AG09319 (cell line): ENCODE results near the gene ZNF727.
"Not testable (repeated sequence)": the region's sequence is repeated elsewhere in the genome, so short reads cannot be mapped to it uniquely, and the experiment has no call there.

ENCODE experiments used
- DNase-seq: peaks from one replicate; pipeline ENCODE4 v3.0.0-alpha.2; 2010; ENCODE audit warnings: low read depth; ENCODE audit errors: extremely low read depth
- TF ChIP-seq, protein P1 (sequence below): IDR thresholded peaks from 2 replicates; pipeline ENCODE4 v1.5.1; 2011; ENCODE audit warnings: low read depth, mild to moderate bottlenecking, inconsistent platforms, low read length, moderate library complexity

ZNF727 gene

DNA sequence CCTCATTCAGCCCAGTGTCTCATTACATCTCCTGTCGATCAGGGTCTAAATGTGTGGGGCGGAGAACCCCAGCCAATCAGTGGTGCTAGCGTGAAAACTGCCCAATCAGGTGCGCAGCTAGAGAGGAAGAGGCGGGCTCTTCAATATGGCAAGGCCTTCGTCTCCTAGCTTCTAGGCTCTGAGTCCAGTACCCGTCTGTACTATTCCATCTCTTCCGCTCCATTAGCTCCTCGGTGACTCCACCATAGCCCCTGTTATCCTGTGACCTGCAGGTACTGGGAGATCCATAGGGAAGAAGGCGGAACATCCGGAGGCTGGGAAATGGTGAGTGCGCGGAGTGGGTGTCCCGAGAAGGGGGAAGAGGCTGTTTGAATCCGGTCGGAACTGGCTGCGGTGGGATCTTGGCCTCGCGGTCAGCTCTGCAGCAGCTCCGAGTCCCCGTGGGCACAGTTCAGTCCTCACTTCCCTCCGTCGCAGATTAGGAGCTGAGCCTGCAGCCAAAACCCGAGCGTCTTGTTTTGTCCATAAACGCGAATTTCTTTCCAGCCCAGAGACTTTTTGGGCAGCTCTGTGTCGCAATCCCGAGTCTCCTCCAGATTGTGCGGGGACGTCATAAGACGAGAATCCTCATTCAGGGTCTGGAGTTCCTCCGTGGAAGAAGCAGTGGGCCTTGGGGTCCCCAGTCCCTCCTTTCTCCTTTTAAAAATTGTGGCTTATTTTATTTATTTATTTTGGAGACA, at the start of gene ZNF727:
ZNF727 (plus strand) TSS at position 134 of the 740 bp plus-strand sequence; CDS start at position 322, 188 bp downstream.
- TF ChIP-seq, protein P1, sequence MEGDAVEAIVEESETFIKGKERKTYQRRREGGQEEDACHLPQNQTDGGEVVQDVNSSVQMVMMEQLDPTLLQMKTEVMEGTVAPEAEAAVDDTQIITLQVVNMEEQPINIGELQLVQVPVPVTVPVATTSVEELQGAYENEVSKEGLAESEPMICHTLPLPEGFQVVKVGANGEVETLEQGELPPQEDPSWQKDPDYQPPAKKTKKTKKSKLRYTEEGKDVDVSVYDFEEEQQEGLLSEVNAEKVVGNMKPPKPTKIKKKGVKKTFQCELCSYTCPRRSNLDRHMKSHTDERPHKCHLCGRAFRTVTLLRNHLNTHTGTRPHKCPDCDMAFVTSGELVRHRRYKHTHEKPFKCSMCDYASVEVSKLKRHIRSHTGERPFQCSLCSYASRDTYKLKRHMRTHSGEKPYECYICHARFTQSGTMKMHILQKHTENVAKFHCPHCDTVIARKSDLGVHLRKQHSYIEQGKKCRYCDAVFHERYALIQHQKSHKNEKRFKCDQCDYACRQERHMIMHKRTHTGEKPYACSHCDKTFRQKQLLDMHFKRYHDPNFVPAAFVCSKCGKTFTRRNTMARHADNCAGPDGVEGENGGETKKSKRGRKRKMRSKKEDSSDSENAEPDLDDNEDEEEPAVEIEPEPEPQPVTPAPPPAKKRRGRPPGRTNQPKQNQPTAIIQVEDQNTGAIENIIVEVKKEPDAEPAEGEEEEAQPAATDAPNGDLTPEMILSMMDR, result no peak
- no peak for DNase-seq

DNA sequence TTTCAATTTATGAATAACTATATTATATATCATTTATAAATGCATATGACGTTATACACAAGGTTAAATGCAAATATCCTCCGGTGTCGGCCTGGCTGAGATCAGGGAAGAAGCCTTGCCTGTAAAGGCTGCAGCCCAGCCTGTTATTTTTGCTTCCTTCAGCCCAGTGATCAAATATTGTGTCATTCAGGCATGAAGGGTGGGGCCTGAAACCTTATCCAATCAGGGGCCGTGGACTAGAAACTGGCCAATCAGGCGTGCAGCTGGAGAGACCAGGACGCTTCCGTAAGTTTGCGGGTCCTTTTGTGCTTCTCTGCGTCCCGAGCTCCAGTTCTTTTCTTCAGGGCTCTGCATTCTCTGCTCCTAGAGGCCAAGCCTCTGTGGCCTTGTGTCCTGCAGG, 46.7 kb upstream of the ZNF727 start, which contains the start of gene ZNF722:
ZNF722 (plus strand) TSS at position 301 of the 400 bp plus-strand sequence. CDS start 113 bp downstream, outside the sequence.
- TF ChIP-seq, protein P1, result no peak
- DNase-seq, result no peak

DNA sequence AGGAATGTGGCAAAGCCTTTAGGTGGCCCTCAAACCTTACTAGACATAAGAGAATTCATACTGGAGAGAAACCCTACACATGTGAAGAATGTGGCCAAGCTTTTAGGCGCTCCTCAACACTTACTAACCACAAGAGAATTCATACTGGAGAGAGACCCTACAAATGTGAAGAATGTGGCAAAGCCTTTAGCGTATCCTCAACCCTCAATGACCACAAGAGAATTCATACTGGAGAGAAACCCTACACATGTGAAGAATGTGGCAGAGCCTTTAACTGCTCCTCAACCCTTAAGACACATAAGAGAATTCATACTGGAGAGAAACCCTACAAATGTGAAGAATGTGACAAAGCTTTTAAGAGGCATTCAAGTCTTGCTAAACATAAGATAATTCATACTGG, 29.7 kb upstream of the ZNF727 start:
- DNase-seq, result not testable (repeated sequence)

DNA sequence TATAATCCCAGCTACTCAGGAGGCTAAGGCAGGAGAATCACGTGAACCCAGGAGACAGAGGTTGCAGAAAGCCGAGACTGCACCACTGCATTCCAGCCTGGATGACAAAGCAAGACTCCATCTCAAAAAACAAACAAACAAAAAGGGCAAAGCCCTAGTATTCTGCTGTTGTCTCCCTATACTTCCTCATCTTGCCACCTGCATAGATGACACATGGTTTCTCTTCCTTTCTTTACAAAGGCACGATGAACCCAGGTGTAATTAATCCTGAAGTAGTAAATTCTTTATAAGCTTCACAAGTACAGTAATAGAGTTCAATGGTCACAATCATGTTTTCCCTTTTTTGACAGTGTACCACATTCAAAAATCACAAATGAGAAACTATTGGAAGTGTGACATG, 9.8 kb upstream of the ZNF727 start:
- TF ChIP-seq, protein P1, result no peak
- DNase-seq, result no peak

DNA sequence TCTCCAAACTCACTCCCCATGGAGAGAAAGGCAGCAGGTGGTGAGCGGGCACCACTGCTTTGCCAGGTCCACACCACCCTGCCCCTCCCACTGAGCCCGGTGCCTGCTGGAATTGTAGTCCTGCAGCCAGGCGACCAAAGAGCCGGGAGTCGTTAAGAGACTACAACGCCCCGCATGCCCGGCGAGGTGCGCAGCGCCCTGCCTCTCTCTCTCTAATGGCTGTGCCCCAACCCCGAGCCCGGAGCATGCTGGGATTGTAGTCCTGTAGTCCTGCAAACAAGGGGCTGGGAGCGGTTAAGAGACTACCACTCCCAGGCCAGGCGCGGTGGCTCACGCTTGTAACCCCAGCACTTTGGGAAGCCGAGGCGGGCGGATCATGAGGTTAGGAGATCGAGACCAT, 8.1 kb upstream of the ZNF727 start:
- DNase-seq, result no peak
- TF ChIP-seq, protein P1, result no peak

DNA sequence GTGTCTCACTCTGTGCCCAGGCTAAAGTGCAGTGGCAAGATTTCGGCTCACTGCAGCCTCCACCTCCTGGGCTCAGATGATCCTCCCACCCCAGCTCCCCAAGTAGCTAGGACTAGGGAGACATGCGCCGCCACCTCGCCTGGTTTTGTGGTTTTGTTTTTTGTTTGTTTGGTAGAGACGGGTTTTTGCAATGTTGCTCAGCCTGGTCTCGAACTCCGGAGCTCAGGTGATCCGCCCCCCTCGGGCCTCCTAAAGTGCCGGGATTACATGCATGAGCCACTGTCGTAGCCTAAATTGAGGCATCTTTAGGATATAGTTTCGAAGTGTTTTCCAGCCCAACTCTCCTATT, 781 bp downstream of the ZNF727 start:
- no peak for DNase-seq
- TF ChIP-seq, protein P1, result no peak

DNA sequence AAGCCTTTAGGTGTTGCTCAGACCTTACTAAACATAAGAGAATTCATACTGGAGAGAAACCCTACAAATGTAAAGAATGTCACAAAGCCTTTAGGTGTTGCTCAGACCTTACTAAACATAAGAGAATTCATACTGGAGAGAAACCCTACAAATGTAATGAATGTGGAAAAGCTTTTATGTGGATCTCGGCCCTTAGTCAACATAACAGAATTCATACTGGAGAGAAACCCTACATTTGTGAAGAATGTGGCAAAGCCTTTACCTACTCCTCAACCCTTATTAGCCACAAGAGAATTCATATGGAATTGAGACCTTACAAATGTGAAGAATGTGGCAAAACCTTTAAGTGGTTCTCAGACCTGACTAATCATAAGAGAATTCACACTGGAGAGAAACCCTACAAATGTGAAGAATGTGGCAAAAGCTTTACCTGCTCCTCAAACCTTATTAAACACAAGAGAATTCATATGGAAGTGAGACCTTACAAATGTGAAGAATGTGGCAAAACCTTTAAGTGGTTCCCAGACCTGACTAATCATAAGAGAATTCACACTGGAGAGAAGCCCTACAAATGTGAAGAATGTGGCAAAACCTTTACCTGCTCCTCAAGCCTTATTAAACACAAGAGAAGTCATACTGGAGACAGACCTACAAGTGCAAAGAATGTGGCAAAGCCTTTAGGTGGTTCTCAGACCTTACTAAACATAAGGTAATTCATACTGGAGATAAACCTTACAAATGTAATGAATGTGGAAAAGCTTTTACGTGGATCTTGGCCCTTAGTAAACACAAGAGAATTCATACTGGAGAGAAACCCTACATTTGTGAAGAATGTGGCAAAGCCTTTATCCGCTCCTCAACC, 32.8 kb downstream of the ZNF727 start:
- not testable (repeated sequence) for DNase-seq

DNA sequence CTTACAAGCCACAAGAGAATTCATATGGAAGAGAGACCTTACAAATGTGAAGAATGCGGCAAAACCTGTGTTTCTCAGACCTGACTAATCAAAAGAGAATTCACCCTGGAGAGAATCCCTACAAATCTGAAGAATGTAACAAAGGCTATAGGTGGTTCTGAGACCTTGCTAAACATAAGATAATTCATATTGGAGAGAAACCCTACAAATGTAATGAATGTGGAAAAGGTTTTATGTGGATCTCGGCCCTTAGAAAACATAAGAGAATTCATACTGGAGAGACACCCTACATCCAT, 33.4 kb downstream of the ZNF727 start:
- no peak for DNase-seq
- TF ChIP-seq, protein P1, result no peak
